A673 (cell line): Measurements from ENCODE around the gene IRF6.

Experiments used
- CTCF ChIP-seq: fragments of 300-800, 200-600 bp; sonication (generic); conservative IDR thresholded peaks from 2 replicates; pipeline ENCODE4 v1.5.1; 2017; ENCODE audit warnings: low read depth, mild to moderate bottlenecking, antibody characterized with exemption, low read length, moderate library complexity, mixed read lengths
- EZH2 ChIP-seq: fragments of 200-600 bp; sonication (generic); IDR thresholded peaks from 2 replicates; pipeline ENCODE4 v1.6.1; 2017; ENCODE audit warnings: borderline replicate concordance, low read depth, mild to moderate bottlenecking, mixed read lengths, antibody characterized with exemption, low read length; ENCODE audit not compliant: poor library complexity, severe bottlenecking

DNA sequence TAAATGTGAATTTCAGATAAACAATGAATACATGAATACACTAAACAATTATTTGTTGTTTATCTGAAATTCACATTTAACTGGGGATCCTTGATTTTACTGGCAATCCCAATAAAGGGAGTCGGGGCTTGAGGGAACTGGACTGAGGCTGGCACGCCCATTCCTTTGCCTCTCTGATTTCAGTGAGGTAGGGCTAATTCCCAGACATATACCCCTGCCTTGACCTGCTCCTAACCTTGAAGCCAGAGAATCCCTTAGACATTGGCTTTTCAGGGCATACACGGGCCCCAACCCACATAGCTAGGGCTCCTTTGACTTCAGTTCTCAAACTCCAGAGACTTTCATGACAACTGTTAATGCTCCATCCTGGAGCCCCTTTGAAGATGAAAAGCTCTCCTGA is 11.0 kb upstream of the IRF6 start:
- TF ChIP-seq CTCF: no peak
- no peak for TF ChIP-seq EZH2
